Glutamatergic neuron (in vitro differentiated cells): ENCODE data around the gene TPGS2. TPM values are rescaled to one million over a fixed set of nuclear protein-coding genes. Genes with fewer than 3 reads are reported as not detected.
"Not testable (repeated sequence)": the region's sequence is repeated elsewhere in the genome, so short reads cannot be mapped to it uniquely, and the experiment has no call there.

Experiments used
- DNase-seq: peaks from one replicate; pipeline ENCODE4 v3.0.0; 2022
- H3K27ac Mint-ChIP-seq: one replicate; pipeline ENCODE4 v1.8.0; 2020; ENCODE audit warnings: mild to moderate bottlenecking, mixed read lengths, inconsistent platforms; ENCODE audit not compliant: unreplicated experiment
- H3K27me3 Mint-ChIP-seq: one replicate; pipeline ENCODE4 v1.8.0; 2020; ENCODE audit warnings: mild to moderate bottlenecking, moderate library complexity, mixed read lengths, inconsistent platforms; ENCODE audit not compliant: unreplicated experiment
- H3K36me3 Mint-ChIP-seq: one replicate; pipeline ENCODE4 v1.8.0; 2020; ENCODE audit warnings: mild to moderate bottlenecking, mixed read lengths, inconsistent platforms; ENCODE audit not compliant: unreplicated experiment
- H3K4me1 Mint-ChIP-seq: one replicate; pipeline ENCODE4 v1.8.0; 2020; ENCODE audit warnings: mild to moderate bottlenecking, low read depth, mixed read lengths, inconsistent platforms; ENCODE audit not compliant: unreplicated experiment
- H3K4me3 Mint-ChIP-seq: one replicate; pipeline ENCODE4 v1.8.0; 2020; ENCODE audit warnings: mild to moderate bottlenecking, mixed read lengths, inconsistent platforms; ENCODE audit not compliant: unreplicated experiment
- H3K9me3 Mint-ChIP-seq: one replicate; pipeline ENCODE4 v1.8.0; 2020; ENCODE audit warnings: mild to moderate bottlenecking, moderate library complexity, mixed read lengths, inconsistent platforms; ENCODE audit not compliant: unreplicated experiment
- total RNA-seq: library from RNA; stranded (reverse); fragmentation: NEBNext Ultra II Directional; extraction: Animal tissue kit (Norgen Biotek cat#: 25700); gene quantifications from one replicate; pipeline ENCODE4 v1.2.1, GENCODE V29; 2021; ENCODE audit not compliant: unreplicated experiment
- TF ChIP-seq, protein P1 (sequence below): fragments of 200-600 bp; sonication (generic); IDR thresholded peaks from one replicate; pipeline ENCODE4 v1.5.0; 2021; ENCODE audit not compliant: partially characterized antibody, unreplicated experiment

Gene TPGS2
- total RNA-seq, 1 donor from 2014 or later = 166 TPM

- Mint-ChIP-seq H3K27ac (no peak overlapping the region), H3K4me1 (no peaks in the 10 kb centered on the region), H3K9me3 (no peaks in the 10 kb centered on the region), H3K36me3 (no peaks in the 10 kb centered on the region), H3K27me3 (peaks cover 3% of the 10 kb centered on the region), H3K4me3 (no peak overlapping the region)
- no peak for DNase-seq
- TF ChIP-seq, protein P1, sequence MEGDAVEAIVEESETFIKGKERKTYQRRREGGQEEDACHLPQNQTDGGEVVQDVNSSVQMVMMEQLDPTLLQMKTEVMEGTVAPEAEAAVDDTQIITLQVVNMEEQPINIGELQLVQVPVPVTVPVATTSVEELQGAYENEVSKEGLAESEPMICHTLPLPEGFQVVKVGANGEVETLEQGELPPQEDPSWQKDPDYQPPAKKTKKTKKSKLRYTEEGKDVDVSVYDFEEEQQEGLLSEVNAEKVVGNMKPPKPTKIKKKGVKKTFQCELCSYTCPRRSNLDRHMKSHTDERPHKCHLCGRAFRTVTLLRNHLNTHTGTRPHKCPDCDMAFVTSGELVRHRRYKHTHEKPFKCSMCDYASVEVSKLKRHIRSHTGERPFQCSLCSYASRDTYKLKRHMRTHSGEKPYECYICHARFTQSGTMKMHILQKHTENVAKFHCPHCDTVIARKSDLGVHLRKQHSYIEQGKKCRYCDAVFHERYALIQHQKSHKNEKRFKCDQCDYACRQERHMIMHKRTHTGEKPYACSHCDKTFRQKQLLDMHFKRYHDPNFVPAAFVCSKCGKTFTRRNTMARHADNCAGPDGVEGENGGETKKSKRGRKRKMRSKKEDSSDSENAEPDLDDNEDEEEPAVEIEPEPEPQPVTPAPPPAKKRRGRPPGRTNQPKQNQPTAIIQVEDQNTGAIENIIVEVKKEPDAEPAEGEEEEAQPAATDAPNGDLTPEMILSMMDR = no peak
These were observed 62.0 kb downstream of the TPGS2 start for GRCh38 chr18:36766836-36767235.

DNA sequence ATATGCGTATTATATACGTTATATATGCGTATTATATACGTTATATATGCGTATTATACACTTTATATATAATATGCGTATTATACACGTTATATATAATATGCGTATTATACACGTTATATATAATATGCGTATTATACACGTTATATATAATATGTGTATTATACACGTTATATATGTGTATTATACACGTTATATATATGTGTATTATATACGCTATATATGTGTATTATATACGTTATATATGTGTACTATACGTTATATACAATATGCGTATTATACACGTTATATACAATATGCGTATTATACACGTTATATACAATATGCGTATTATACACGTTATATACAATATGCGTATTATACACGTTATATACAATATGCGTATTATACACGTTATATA, 65.8 kb downstream of the TPGS2 start:
- not testable (repeated sequence) for H3K27ac Mint-ChIP-seq, H3K9me3 Mint-ChIP-seq, H3K36me3 Mint-ChIP-seq, DNase-seq, H3K4me3 Mint-ChIP-seq
- Mint-ChIP-seq H3K4me1 (peaks cover 20% of the 10 kb centered on the region), H3K27me3 (peaks cover 10% of the 10 kb centered on the region)

GRCh38 chr18:36762074-36762473, 66.7 kb downstream of the TPGS2 start:
- H3K4me1 Mint-ChIP-seq = peaks cover 21% of the 10 kb centered on the region
- TF ChIP-seq, protein P1 = no peak
- H3K27ac Mint-ChIP-seq = no peak overlapping the region
- H3K9me3 Mint-ChIP-seq = peaks cover 9% of the 10 kb centered on the region
- H3K36me3 Mint-ChIP-seq = peaks cover 9% of the 10 kb centered on the region
- no peak for DNase-seq
- H3K4me3 Mint-ChIP-seq = no peak overlapping the region
- H3K27me3 Mint-ChIP-seq = peaks cover 10% of the 10 kb centered on the region

- peaks cover 11% of the 10 kb centered on the region for H3K9me3 Mint-ChIP-seq
- H3K4me1 Mint-ChIP-seq = peaks cover 23% of the 10 kb centered on the region
- H3K27me3 Mint-ChIP-seq = peaks cover 10% of the 10 kb centered on the region
- peaks cover 9% of the 10 kb centered on the region for H3K36me3 Mint-ChIP-seq
- TF ChIP-seq, protein P1 = no peak
- DNase-seq = no peak
- H3K27ac Mint-ChIP-seq = peak overlapping the region; percentile 26
- no peak overlapping the region for H3K4me3 Mint-ChIP-seq
These were observed 67.6 kb downstream of the TPGS2 start for GRCh38 chr18:36761186-36761698.

DNA sequence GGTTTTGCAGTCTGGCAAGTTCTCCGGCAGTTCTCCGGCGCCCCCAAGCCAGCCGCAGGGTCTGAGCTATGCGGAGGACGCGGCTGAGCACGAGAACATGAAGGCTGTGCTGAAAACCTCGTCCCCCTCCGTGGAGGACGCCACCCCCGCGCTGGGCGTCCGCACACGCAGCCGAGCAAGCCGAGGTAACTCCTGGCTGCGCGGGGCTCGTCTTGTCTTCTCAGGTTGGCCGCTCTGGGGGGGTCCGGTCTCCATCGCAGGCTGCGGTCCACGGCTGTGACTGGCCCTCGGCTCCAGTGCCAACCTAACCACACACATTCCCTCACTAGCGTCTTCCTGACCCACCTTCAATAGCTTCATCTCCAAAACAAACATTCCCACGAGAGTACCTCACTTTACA, 68.2 kb downstream of the TPGS2 start:
- TF ChIP-seq, protein P1 = no peak
- Mint-ChIP-seq H3K4me1 (peaks cover 25% of the 10 kb centered on the region), H3K36me3 (peaks cover 9% of the 10 kb centered on the region), H3K27ac (peak overlapping the region; percentile 14), H3K27me3 (peaks cover 10% of the 10 kb centered on the region), H3K9me3 (peaks cover 12% of the 10 kb centered on the region), H3K4me3 (no peak overlapping the region)
- no peak for DNase-seq
